HG02798 (cell line): ENCODE results near the gene APOBEC3F.
"Not testable (repeated sequence)": the region's sequence is repeated elsewhere in the genome, so short reads cannot be mapped to it uniquely, and the experiment has no call there.

Experiments
- ATAC-seq: cut with Tn5 transposase; IDR thresholded peaks from one replicate; pipeline ENCODE4 v1.9.1; 2021; ENCODE audit warnings: mild to moderate bottlenecking; ENCODE audit not compliant: unreplicated experiment, poor library complexity

Gene APOBEC3F

DNA sequence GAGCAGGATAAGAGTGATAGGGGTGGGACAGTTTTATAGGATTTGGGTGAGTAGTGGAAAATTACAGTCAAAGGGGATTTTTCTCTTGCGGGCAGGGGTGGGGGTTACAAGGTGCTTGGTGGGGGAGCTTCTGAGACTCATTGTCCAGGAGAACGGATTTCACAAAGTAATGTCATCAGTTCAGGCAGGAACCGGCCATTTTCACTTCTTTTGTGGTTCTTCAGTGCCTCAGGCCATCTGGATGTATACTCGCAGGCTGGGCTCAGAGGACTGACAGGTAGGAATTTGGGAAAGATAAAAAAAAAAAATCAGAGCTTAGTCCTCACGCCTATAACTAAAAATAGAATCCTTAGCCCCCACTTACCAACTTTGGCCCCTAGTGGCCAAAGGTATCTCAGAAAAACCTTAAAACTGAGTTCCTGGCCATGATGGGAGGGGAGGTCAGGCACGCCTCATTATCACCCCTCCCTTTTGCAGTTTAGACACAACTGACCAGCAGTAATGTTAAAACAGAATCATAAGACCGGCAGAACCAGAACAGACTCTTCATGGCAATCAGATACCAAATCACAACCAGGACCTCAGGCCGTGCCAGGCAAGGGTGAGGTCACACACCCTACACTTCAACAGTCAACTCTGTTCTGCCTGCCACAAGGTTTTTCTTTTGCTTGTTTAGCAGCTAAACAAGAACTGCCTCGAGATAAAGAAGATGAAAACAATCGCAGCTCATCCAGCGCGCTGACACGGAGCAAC lies 27.5 kb downstream of the APOBEC3F start:
- no peak for ATAC-seq

GRCh38 chr22:39070186-39070585 lies 29.5 kb downstream of the APOBEC3F start:
- ATAC-seq: no peak

DNA sequence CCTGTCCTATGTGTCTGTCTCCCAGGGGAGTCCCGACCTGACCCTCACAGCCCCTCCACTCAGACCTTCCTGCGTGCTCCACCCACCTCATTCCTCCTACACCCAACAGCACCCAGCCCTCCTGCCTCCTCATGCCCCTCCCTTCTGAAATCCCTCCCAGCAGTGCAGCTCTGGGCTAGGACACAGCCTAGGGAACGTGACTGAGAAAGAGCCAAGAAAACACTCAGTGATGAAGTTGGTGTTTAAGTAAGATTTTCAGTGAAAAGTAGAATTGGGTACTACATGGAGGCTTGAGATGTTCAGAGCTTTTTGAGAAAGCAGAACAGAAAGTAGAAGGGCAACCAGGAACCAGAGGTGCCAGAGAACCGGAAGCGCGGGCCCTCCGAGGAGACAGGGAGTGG lies 31.9 kb downstream of the APOBEC3F start:
- peak; percentile 29 for ATAC-seq

- ATAC-seq: no peak
Measured at GRCh38 chr22:39073981-39074380, 33.3 kb downstream of the APOBEC3F start.

GRCh38 chr22:39076155-39077025 lies 35.7 kb downstream of the APOBEC3F start:
- not testable (repeated sequence) for ATAC-seq

DNA sequence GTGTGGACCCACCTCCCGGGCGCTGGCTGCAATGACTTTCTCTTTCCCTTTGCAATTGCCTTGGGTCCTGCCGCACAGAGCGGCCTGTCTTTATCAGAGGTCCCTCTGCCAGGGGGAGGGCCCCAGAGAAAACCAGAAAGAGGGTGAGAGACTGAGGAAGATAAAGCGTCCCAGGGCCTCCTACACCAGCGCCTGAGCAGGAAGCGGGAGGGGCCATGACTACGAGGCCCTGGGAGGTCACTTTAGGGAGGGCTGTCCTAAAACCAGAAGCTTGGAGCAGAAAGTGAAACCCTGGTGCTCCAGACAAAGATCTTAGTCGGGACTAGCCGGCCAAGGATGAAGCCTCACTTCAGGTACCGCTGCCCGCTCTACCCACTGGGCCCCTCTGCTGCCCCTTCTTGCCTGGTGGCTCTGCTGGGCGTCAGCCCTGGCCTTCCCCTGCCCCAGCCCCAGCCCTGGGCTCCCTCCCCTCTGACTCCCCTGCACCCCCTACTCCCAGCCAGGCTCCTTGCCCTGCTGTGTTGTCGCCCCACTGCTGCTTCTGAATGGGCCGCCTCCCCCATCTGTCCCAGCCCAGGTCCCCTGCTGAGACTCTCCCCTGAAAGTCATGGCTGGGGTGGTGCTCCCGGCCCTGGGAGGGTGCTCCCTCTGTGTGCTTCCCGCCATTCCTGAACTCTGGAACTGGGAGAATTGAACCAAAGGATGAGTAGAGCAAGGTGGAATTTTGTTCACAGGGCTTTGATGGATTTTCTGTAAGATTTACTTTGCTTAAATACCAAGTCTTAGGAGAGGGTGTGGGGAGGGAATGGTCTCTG lies 36.6 kb downstream of the APOBEC3F start, which contains the start of gene APOBEC3G:
TSS of gene APOBEC3G (plus strand) at position 250 of the 815 bp plus-strand sequence. CDS start at position 337, 87 bp downstream.
- peak; percentile 87 for ATAC-seq

- not testable (repeated sequence) for ATAC-seq
Measured at GRCh38 chr22:39077912-39078311, 37.2 kb downstream of the APOBEC3F start.

DNA sequence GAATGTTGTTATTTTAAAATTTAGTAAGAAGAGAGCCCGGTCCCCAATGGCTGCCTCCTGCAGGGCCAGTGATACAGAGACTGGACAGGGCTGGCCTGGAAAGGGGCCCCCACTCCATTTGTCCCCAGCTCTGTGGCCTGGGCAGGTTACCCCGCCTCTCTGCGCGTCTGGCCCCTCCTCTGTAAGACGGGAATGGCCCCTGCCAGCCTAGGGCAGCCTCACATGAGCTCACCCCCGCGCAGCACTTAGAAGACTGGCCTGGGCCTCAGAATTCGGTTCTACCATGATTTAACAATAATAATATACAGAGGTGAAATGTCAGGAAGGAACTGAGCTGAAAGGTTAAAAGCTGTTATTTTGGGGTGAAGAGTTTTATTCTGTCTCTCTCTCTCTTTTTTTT lies 37.7 kb downstream of the APOBEC3F start:
- ATAC-seq: no peak

DNA sequence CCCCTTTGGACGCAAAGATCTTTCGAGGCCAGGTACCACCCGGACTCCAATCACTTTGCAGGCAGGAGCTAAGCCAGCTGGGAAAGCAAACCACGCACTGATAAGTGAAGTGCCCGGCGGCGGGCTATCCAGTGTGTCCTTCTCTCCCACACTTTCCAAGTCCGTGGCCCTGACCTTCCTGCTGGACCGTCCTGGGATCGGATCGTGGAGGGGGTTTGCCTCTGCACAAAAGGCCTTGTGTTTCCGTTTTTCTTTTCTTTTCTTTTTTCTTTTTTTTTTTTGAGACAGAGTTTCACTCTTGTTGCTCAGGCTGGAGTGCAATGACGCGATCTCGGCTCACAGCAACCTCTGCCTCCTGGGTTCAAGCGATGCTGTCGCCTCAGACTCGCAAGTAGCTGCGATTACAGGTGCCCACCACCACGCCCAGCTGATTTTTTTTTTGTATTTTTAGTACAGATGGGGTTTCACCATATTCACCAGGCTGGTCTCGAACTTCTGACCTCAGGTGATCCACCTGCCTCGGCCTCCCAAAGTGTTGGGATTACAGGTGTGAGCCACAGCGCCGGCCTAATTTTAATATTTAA lies 38.5 kb downstream of the APOBEC3F start:
- not testable (repeated sequence) for ATAC-seq

GRCh38 chr22:39080052-39080762 lies 39.5 kb downstream of the APOBEC3F start:
- ATAC-seq: no peak

DNA sequence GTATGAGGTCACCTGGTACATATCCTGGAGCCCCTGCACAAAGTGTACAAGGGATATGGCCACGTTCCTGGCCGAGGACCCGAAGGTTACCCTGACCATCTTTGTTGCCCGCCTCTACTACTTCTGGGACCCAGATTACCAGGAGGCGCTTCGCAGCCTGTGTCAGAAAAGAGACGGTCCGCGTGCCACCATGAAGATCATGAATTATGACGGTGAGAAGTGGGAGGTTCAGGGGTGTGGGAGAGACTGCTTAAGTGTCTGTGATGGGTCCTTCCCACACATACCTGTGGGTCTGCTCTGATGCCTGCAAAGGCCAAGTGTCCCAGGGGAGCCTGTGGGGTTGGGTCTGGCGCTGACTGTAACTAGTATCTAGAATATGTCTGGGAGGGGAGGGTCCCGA lies 40.4 kb downstream of the APOBEC3F start:
- no peak for ATAC-seq

- ATAC-seq: no peak
Measured at GRCh38 chr22:39081598-39081997, 40.9 kb downstream of the APOBEC3F start.

DNA sequence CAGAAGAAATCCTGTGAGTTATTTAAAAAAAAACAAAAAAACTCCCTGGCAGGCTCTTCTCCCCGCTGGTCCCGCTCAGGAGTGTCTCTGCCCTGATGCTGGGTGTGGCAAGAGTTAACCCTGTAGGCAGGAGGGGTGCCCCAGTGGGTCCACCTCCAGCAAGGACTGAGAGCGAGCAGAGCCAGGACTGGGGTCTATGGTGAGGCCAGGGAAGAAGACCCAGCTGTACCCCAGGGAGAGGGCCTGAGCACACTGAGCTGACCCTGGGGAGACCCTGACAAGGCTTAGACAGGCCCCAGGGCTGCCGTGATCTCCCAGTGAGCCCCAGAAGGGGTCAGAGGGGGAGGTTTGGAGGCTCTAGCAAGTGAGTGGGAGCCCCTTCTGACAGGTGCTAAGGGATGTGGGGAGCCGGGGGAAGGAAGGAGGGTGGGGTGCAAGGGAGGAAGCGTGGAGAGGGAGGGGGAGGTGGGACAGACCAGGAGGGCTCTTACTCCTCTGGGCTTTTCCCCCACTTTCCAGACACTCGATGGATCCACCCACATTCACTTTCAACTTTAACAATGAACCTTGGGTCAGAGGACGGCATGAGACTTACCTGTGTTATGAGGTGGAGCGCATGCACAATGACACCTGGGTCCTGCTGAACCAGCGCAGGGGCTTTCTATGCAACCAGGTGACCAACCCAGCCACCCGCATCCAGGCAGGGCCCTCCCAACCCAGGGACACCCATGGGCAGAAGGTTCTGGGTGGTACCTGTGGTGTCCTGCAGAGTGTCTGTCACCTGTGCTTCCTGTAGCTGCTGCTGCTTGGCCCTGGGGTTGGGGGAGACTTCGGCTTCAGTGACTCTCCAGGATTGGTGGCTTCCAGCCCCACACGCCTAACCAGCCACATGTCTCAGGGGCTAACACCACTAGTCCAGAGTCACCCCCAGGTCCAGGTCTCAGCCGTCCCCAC lies 42.8 kb downstream of the APOBEC3F start:
- no peak for ATAC-seq

- ATAC-seq: no peak
Measured at GRCh38 chr22:39084666-39085065, 44.0 kb downstream of the APOBEC3F start.

DNA sequence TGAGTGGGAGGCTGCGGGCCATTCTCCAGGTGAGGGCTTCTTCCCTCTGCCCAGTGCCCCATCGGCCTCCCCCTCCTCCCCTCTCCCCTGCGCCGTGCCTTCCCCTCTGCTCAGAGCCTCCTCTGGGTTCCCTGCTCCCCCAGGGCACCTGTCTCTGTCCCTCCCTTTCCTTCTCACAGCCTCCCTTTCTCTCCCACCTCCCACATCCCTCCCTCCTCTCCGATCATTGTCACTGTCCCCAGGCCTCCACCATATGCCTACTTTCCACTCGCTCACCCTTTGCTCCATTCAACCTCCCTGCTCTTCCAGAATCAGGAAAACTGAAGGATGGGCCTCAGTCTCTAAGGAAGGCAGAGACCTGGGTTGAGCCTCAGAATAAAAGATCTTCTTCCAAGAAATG lies 46.4 kb downstream of the APOBEC3F start:
- no peak for ATAC-seq

DNA sequence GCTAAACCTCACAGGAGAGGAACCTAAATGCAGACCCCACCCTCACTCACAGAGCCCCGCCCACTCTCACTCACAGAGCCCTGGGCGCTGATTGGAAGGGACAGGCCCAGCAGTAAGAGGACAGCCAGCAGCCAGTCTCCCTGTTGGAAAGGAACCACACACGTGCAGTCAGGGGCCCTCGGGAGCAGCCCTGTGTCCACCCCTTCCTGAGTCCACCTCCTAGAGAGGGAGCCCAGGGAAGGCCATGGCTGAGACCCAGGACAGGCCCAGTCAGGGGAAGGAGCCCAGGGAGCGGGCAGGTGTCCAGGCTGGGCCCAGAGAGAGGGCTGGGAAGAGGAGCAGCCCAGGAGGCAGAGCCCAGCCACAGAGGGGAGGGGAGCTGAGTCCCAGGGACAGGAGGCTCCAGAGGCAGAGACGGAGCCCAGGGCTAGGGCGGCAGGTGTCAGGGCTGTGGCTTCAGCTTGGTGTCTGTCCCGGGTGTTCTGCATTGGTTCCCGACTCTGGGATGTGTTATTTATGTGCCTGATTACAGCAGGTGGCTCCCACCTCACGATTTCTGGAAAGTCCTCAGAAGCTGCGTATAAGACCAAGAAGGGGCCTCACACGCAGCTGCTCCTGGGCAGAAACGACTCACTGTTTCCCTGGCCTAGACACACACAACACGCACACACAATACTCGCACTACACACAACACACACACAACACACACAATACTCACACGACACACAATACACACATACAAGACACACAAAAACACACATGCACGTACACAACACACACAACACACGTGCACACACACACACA lies 47.4 kb downstream of the APOBEC3F start:
- no peak for ATAC-seq

- no peak for ATAC-seq
Measured at GRCh38 chr22:39088685-39089032, 48.0 kb downstream of the APOBEC3F start.

- ATAC-seq: no peak
Measured at GRCh38 chr22:39089928-39090327, 49.3 kb downstream of the APOBEC3F start.
